Neuronal stem cell (in vitro differentiated cells): ENCODE data around the gene NT5C3B.

Source experiments
- DNase-seq: peaks from one replicate; pipeline ENCODE4 v3.0.0-alpha.2; 2013; ENCODE audit warnings: low spot score
- H2AFZ ChIP-seq: one replicate; pipeline ENCODE4 v1.6.1; 2013; ENCODE audit warnings: mild to moderate bottlenecking, low read length, inconsistent platforms
- H2AK5ac ChIP-seq: 2 replicates; pipeline ENCODE4 v1.6.1; 2013; ENCODE audit warnings: low read depth, mild to moderate bottlenecking, inconsistent platforms, low read length, moderate library complexity, mixed read lengths
- H2BK120ac ChIP-seq: 2 replicates; pipeline ENCODE4 v1.6.1; 2013; ENCODE audit warnings: low read depth, mild to moderate bottlenecking, inconsistent platforms, low read length, moderate library complexity, mixed read lengths
- H2BK12ac ChIP-seq: one replicate; pipeline ENCODE4 v1.6.1; 2013; ENCODE audit warnings: low read length, inconsistent platforms
- H2BK15ac ChIP-seq: 2 replicates; pipeline ENCODE4 v1.6.1; 2013; ENCODE audit warnings: mild to moderate bottlenecking, low read length, inconsistent platforms, mixed read lengths
- H2BK5ac ChIP-seq: one replicate; pipeline ENCODE4 v1.6.1; 2013; ENCODE audit warnings: inconsistent platforms, mild to moderate bottlenecking, low read length, moderate library complexity
- H3K14ac ChIP-seq: one replicate; pipeline ENCODE4 v1.6.1; 2013; ENCODE audit warnings: low read length, inconsistent platforms
- H3K18ac ChIP-seq: 2 replicates; pipeline ENCODE4 v1.6.1; 2013; ENCODE audit warnings: low read length, inconsistent platforms
- H3K23ac ChIP-seq: 2 replicates; pipeline ENCODE4 v1.6.1; 2013; ENCODE audit warnings: low read depth, mild to moderate bottlenecking, mixed read lengths, low read length, inconsistent platforms; ENCODE audit not compliant: poor library complexity
- H3K27ac ChIP-seq: replicated peaks from 3 replicates; pipeline ENCODE4 v1.5.1; 2013; ENCODE audit warnings: low read length, inconsistent platforms
- H3K27me3 ChIP-seq, 3 experiments: 2 replicates each; pipeline ENCODE4 v1.6.1; 2013; ENCODE audit warnings: low read length in 3 of 3, mild to moderate bottlenecking in 2 of 3, inconsistent platforms in 1 of 3, low read depth in 1 of 3, mixed read lengths in 1 of 3, moderate library complexity in 1 of 3; ENCODE audit not compliant: control insufficient read depth in 3 of 3, insufficient read depth in 3 of 3
- H3K36me3 ChIP-seq, 2 donors: replicated peaks in 1 of 2; 2 replicates each; pipeline ENCODE4 v1.6.1; 2013; ENCODE audit warnings: low read length in 2 of 2; ENCODE audit not compliant: control insufficient read depth in 2 of 2, insufficient read depth in 2 of 2
- H3K4ac ChIP-seq: 2 replicates; pipeline ENCODE4 v1.6.1; 2013; ENCODE audit warnings: inconsistent platforms, mild to moderate bottlenecking, low read length, moderate library complexity
- H3K4me1 ChIP-seq, 2 donors: 1 replicate in 1 of 2; 2 replicates in 1 of 2; pipeline ENCODE4 v1.6.1; 2013; ENCODE audit warnings: low read length in 2 of 2, low read depth in 1 of 2; ENCODE audit not compliant: control insufficient read depth in 2 of 2, insufficient read depth in 1 of 2
- H3K4me2 ChIP-seq: one replicate; pipeline ENCODE4 v1.6.1; 2013; ENCODE audit warnings: mild to moderate bottlenecking, low read length, inconsistent platforms; ENCODE audit not compliant: insufficient read depth, poor library complexity, severe bottlenecking
- H3K4me3 ChIP-seq, 2 donors: 2 replicates each; pipeline ENCODE4 v1.5.1; 2013; ENCODE audit warnings: low read length in 2 of 2, mild to moderate bottlenecking in 2 of 2, inconsistent platforms in 1 of 2, moderate library complexity in 1 of 2
- H3K79me1 ChIP-seq: one replicate; pipeline ENCODE4 v1.6.1; 2013; ENCODE audit warnings: low read depth, mild to moderate bottlenecking, inconsistent platforms, low read length, moderate library complexity
- H3K9ac ChIP-seq: one replicate; pipeline ENCODE4 v1.6.1; 2013; ENCODE audit warnings: mild to moderate bottlenecking, low read depth, low read length, inconsistent platforms; ENCODE audit not compliant: poor library complexity
- H3K9me3 ChIP-seq, 2 donors: replicated peaks in 1 of 2; 2 replicates each; pipeline versions ENCODE3 to v1.6.1; 2013; ENCODE audit warnings: low read length in 2 of 2, mild to moderate bottlenecking in 2 of 2, inconsistent platforms in 1 of 2, low read depth in 1 of 2, mixed read lengths in 1 of 2, moderate library complexity in 1 of 2; ENCODE audit not compliant: control insufficient read depth in 2 of 2, insufficient read depth in 1 of 2
- H4K8ac ChIP-seq: one replicate; pipeline ENCODE4 v1.6.1; 2013; ENCODE audit warnings: low read depth, mild to moderate bottlenecking, inconsistent platforms, low read length, moderate library complexity
- H4K91ac ChIP-seq: one replicate; pipeline ENCODE4 v1.6.1; 2013; ENCODE audit warnings: low read length, low read depth, mild to moderate bottlenecking, inconsistent platforms; ENCODE audit not compliant: poor library complexity
- WGBS, 2 donors: extraction: QIAGEN DNeasy Blood & Tissue Kit; methylation state at CpG; one replicate each; pipeline ENCODE4 v1.1.7; 2013; ENCODE audit warnings: missing lambda C conversion rate in 2 of 2, mixed read lengths in 1 of 2; ENCODE audit not compliant: insufficient read length in 2 of 2, insufficient replicate concordance in 1 of 2; ENCODE audit errors: extremely low coverage in 2 of 2; 5-methylcytosine and 5-hydroxymethylcytosine counted together

The NT5C3B gene

DNA sequence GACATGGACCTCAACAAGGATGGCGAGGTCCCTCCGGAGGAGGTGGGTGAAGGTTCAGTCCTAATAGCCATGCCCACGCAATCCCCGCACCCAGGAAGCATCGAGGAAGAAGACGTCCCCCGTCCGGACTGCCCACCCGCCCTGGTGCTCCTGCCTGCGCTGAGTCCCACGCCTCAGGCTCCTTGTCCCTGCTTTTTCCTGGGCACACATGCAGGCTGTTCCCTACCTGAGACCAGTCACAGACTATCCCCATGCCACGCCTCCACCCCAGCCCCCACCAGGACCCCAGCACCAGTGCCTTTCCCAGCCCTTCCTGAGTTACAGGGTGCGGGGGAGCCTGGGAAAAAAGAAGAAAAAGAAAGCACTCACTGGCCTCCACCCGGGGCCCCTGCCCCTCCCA, 14.3 kb downstream of the NT5C3B start:
- DNase-seq = no peak
- Histone ChIP-seq H3K23ac (no peak overlapping the region), H2BK12ac (no peak overlapping the region), H2BK5ac (no peak overlapping the region), H3K9me3 (peaks cover 0 to 3% of the 10 kb centered on the region in 2 donors), H3K79me1 (peaks cover 4% of the 10 kb centered on the region), H3K36me3 (peaks cover 28 to 78% of the 10 kb centered on the region in 2 donors), H3K4ac (no peak overlapping the region), H3K18ac (no peak overlapping the region), H3K9ac (no peak overlapping the region), H4K8ac (no peak overlapping the region), H4K91ac (no peak overlapping the region), H2AK5ac (no peak overlapping the region), H3K14ac (no peak overlapping the region), H3K4me1 (peaks cover 3 to 32% of the 10 kb centered on the region in 2 donors), H2BK120ac (no peak overlapping the region), H3K4me3 (no peak overlapping the region), H2AFZ (no peak overlapping the region), H2BK15ac (no peak overlapping the region), H3K27ac (no peak overlapping the region), H3K4me2 (no peak overlapping the region), H3K27me3 (peaks cover 0 to 2% (median 0%) of the 10 kb centered on the region in 3 experiments)
- WGBS, 2 donors = no CpG with 5 or more reads among the region's 14 CpGs

DNA sequence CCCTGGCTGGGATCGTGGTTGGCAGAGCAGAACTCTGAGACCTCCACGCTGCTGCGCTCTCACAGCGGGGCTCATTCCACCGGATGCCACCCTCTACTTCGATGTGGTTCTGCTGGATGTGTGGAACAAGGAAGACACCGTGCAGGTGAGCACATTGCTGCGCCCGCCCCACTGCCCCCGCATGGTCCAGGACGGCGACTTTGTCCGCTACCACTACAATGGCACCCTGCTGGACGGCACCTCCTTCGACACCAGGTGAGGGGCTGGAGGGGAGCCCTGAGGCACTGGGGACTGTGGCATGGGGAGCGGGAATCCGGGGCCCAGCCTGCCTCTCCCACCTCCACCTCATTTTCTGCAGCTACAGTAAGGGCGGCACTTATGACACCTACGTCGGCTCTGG, 18.0 kb downstream of the NT5C3B start:
- H3K18ac ChIP-seq = no peak overlapping the region
- H2BK12ac ChIP-seq = no peak overlapping the region
- no peak overlapping the region for H4K8ac ChIP-seq
- H3K4me2 ChIP-seq = no peak overlapping the region
- H3K9me3 ChIP-seq = peaks cover 0 to 6% of the 10 kb centered on the region in 2 donors
- no peak overlapping the region for H2AFZ ChIP-seq
- H3K23ac ChIP-seq = no peak overlapping the region
- no peak overlapping the region for H3K4me3 ChIP-seq
- H3K4ac ChIP-seq = no peak overlapping the region
- no peak overlapping the region for H3K27ac ChIP-seq
- H2BK5ac ChIP-seq = no peak overlapping the region
- no peak overlapping the region for H3K9ac ChIP-seq
- H3K36me3 ChIP-seq = peaks cover 24 to 60% of the 10 kb centered on the region in 2 donors
- no CpG with 5 or more reads among the region's 20 CpGs for WGBS, 2 donors
- H2BK120ac ChIP-seq = no peak overlapping the region
- H2AK5ac ChIP-seq = no peak overlapping the region
- no peak overlapping the region for H3K14ac ChIP-seq
- no peak overlapping the region for H4K91ac ChIP-seq
- no peak for DNase-seq
- H3K4me1 ChIP-seq = peaks cover 5 to 32% of the 10 kb centered on the region in 2 donors
- H3K27me3 ChIP-seq = peaks cover 0 to 2% (median 0%) of the 10 kb centered on the region in 3 experiments
- H3K79me1 ChIP-seq = peaks cover 12% of the 10 kb centered on the region
- H2BK15ac ChIP-seq = no peak overlapping the region

DNA sequence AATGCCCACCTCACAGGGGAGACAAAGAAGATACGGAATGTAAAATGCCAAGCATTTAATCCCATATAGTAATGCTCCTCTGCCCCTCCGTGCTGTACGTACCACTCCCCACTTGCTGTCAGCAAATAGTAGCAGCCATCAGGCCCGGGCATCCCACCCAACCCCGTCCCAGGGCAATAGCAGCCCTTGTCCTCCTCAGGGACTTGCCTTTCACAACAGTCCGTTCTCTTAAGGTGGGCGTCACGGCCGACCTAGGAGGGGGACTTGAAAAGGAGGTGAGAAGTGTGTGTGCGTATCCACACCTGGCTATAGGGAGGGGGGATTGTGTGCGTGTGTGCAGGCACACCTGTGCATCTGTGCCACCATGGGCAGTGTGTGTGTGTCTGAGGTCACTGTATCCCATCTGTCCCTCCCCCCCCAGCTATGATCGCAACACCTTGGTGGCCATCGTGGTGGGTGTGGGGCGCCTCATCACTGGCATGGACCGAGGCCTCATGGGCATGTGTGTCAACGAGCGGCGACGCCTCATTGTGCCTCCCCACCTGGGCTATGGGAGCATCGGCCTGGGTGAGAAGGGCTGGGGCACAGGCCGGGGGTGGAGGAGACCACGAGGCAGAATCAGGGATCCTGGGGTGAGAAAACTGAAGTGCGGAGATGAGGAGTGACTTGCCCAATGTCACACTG, 19.3 kb downstream of the NT5C3B start:
- H3K27ac ChIP-seq = no peak overlapping the region
- no peak overlapping the region for H2BK5ac ChIP-seq
- H3K4ac ChIP-seq = peak overlapping the region; percentile 27
- H4K8ac ChIP-seq = no peak overlapping the region
- H3K18ac ChIP-seq = peak overlapping the region; percentile 7
- H3K14ac ChIP-seq = peak overlapping the region; percentile 91
- H2BK120ac ChIP-seq = no peak overlapping the region
- peaks cover 0 to 2% (median 0%) of the 10 kb centered on the region in 3 experiments for H3K27me3 ChIP-seq
- H2AFZ ChIP-seq = no peak overlapping the region
- DNase-seq = no peak
- H2BK12ac ChIP-seq = peak overlapping the region; percentile 63
- no peak overlapping the region for H2BK15ac ChIP-seq
- H3K4me3 ChIP-seq = peak overlapping the region in 1 of 2 donors; percentile 65
- WGBS, 2 donors = no CpG with 5 or more reads among the region's 23 CpGs
- peaks cover 5 to 24% of the 10 kb centered on the region in 2 donors for H3K4me1 ChIP-seq
- peak overlapping the region; percentile 25 for H2AK5ac ChIP-seq
- no peak overlapping the region for H3K9ac ChIP-seq
- no peak overlapping the region for H4K91ac ChIP-seq
- peaks cover 12% of the 10 kb centered on the region for H3K79me1 ChIP-seq
- peaks cover 23 to 49% of the 10 kb centered on the region in 2 donors for H3K36me3 ChIP-seq
- H3K23ac ChIP-seq = peak overlapping the region; percentile 80
- no peak overlapping the region for H3K4me2 ChIP-seq
- H3K9me3 ChIP-seq = peaks cover 0 to 6% of the 10 kb centered on the region in 2 donors

DNA sequence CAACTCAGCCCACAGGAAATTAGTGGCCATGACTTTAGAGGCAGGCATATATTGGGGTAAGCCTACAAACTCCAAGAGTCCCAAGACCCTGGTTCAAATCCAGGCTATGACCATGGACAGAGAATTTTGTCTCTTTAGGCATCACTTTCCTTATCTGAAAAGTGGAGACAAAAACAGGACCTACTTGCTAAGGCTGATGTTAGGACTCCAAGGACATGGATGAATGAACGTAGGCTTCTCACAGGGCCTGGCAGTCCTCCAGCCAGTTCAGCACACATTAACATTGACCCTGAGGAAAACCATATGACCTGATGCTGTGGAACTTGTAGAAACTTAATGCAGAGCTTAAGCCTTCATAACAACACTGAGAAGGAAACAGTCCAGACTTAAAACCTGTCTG, 21.8 kb downstream of the NT5C3B start:
- Histone ChIP-seq H2AK5ac (peak overlapping the region; percentile 76), H2AFZ (no peak overlapping the region), H2BK120ac (no peak overlapping the region), H3K18ac (no peak overlapping the region), H4K91ac (no peak overlapping the region), H4K8ac (no peak overlapping the region), H3K4me3 (peak overlapping the region in 1 of 2 donors; percentile 59), H3K4me1 (peaks cover 12 to 22% of the 10 kb centered on the region in 2 donors), H3K79me1 (peaks cover 23% of the 10 kb centered on the region), H2BK5ac (no peak overlapping the region), H3K14ac (no peak overlapping the region), H3K27me3 (peaks cover 0 to 2% (median 0%) of the 10 kb centered on the region in 3 experiments), H3K36me3 (peaks cover 17 to 40% of the 10 kb centered on the region in 2 donors), H3K23ac (no peak overlapping the region), H2BK12ac (no peak overlapping the region), H3K9ac (no peak overlapping the region), H3K9me3 (peaks cover 4 to 6% of the 10 kb centered on the region in 2 donors), H3K4me2 (peak overlapping the region; percentile 99), H2BK15ac (peak overlapping the region; percentile 8), H3K27ac (no peak overlapping the region), H3K4ac (no peak overlapping the region)
- no CpG with 5 or more reads among the region's 1 CpG for WGBS, 2 donors
- DNase-seq = no peak
